Epithelial cell of proximal tubule (primary cell): ENCODE results near the gene SYNJ1. TPM values are rescaled to one million over a fixed set of nuclear protein-coding genes. Genes with fewer than 3 reads are reported as not detected.

ENCODE experiments used
- DNase-seq: peaks from one replicate; pipeline ENCODE4 v3.0.0-alpha.2; 2011; ENCODE audit warnings: low read depth
- H3K4me3 ChIP-seq: 2 replicates; pipeline ENCODE4 v1.5.1; 2011; ENCODE audit warnings: low read depth, mild to moderate bottlenecking, low read length
- total RNA-seq: library from RNA; depleted of rRNA; stranded (reverse); fragments of >200 nt; gene quantifications from 2 replicates; pipeline ENCODE4 v1.2.3, GENCODE V29; 2015
- TF ChIP-seq, protein P1 (sequence below): conservative IDR thresholded peaks from 2 replicates; pipeline ENCODE4 v1.5.1; 2012; ENCODE audit warnings: low read depth, mild to moderate bottlenecking, low read length

SYNJ1 gene
- total RNA-seq, 1 donor from 2014 or later = 2.5 TPM

DNA sequence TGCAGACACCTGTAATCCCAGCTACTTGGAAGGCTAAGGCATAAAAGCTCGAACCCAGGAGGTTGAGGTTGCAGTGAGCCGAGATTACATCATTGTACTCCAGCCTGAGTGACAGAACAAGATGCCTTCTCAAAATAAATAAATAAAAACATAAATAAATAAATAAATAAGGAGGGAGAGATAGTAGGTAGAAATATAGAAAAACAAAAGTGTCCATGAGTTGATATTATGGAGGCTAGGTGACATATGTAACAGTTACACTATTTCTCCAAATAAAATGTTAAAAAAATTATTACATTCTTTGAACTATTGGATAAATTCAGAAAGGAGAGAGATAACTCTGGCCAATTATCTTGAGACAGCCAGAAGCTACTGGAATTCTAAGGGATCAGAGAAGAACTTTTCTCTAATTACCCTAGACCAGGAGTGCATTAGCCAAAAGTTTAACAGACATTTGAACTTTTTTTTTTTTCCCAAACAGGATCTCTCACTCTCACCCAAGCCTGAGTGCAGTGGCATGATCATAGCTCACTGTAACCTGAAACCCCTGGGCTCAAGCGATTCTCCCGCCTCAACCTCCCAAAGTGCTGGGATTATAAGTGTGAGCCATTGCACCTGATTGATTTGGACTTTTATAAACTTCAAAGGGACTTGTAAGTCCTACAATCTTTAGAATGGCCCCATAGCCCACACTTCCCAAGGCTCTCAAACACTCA, 17.6 kb downstream of the SYNJ1 start:
- no peak overlapping the region for H3K4me3 ChIP-seq
- TF ChIP-seq, protein P1, sequence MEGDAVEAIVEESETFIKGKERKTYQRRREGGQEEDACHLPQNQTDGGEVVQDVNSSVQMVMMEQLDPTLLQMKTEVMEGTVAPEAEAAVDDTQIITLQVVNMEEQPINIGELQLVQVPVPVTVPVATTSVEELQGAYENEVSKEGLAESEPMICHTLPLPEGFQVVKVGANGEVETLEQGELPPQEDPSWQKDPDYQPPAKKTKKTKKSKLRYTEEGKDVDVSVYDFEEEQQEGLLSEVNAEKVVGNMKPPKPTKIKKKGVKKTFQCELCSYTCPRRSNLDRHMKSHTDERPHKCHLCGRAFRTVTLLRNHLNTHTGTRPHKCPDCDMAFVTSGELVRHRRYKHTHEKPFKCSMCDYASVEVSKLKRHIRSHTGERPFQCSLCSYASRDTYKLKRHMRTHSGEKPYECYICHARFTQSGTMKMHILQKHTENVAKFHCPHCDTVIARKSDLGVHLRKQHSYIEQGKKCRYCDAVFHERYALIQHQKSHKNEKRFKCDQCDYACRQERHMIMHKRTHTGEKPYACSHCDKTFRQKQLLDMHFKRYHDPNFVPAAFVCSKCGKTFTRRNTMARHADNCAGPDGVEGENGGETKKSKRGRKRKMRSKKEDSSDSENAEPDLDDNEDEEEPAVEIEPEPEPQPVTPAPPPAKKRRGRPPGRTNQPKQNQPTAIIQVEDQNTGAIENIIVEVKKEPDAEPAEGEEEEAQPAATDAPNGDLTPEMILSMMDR = no peak
- DNase-seq = no peak

DNA sequence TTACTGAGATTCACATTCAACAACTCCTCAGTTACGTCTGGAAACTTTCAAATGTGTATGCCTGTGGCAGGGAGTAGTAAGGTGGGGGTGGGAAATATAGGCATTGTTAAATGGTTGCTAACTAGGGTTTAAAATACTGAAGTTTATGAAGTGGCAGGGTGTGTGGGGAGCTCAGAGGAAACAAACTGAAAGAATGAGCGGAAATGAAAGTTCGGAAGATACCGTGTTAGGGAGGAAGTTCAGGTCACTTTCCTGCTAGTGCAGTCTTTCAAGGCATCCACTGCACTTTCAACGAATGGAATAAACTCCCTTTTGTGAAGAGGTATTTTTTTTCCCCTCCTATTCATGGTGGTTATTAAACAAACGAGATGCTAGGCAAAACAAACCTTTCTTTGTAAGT, 19.7 kb downstream of the SYNJ1 start:
- TF ChIP-seq, protein P1 = no peak
- H3K4me3 ChIP-seq = no peak overlapping the region
- DNase-seq = no peak

DNA sequence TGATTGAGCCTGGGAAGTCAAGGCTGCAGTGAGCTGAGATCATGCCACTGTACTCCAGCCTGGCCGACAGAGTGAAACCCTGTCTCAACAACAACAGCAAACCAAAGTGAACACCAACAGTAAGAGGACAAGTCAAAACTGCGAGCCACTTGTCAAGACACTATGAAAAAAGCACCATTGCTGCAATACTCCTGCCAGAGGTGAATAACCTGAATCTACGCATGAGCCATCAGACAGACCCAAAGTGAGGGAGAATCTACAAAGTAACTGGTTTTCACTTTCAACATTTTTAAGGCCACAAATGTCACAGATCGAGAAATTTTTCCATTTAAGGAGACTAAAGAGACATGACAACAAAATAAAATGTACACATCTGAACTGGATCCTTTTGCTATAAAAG, 21.9 kb downstream of the SYNJ1 start:
- DNase-seq = no peak
- TF ChIP-seq, protein P1 = no peak
- H3K4me3 ChIP-seq = no peak overlapping the region

DNA sequence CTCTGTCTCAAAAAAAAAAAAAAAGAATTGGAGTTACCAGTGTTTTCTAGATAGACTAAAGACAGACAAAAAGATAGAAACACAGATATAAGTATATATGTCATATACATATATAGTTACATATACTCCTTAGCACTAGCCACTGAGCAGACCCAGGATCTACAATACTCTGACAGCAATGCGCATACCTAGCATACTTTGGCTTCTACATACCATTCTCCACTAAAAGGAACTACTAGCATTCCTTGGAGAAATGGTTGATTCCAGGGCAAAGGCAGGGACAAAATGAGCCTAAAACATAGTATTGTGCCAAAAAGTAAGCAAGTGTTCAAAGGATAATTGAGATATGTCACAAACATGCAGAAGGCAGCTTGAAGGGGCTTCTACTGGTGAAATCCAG, 22.7 kb downstream of the SYNJ1 start:
- no peak overlapping the region for H3K4me3 ChIP-seq
- no peak for DNase-seq
- TF ChIP-seq, protein P1 = no peak

DNA sequence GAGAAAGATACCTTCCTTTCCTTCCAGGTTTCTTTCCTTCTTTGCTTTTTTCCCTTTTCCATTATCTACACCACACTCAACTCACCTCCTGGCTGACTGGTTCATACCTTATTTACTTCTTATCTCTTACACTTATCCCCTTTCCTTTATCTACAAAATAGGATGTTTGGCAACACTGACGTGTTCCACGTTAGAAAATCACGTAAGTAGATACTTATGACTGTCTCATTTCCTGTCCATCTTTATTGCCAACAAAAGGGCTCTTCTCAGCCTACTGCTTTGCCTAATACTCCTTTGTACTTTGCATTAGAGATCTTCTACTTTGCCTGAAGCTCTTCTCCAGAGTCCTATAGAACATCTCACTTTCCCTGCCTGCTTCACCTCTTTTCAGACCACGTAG, 25.1 kb downstream of the SYNJ1 start:
- TF ChIP-seq, protein P1 = no peak
- no peak for DNase-seq
- H3K4me3 ChIP-seq = no peak overlapping the region

DNA sequence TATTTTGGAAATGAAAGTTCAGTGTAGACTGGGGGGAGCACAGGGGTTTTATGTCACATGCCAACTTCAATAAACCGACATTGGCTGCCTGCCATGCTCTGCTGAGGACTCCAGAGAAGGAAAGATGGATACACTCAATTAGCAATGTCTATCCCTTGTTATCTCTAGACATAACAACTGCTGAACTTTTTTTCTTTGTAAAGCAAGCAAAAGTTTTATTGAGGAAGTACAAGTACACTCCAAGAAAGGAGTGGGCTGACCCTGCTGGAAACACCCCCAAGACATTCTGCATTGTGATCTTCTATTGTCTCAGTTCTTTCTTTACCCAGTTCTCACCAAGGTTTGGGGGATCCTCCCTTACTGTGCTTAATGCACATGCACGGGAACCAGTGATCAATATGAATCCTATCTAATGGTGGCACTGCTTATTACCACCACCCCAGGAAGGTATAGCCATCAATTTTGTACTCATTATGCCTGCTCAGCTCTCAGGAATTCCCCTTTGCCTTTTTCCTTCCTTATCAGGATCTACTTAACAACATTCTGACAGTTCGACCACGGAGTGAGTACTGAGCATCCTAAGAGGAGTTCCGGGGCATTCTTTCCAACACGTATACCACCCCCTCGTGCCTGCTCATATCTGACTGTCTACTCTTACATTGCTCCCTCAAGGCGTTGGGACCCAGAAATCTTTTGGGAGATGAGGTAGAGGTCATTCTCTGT, 28.7 kb downstream of the SYNJ1 start:
- no peak for DNase-seq
- no peak overlapping the region for H3K4me3 ChIP-seq
- TF ChIP-seq, protein P1 = no peak
